Ectodermal cell (in vitro differentiated cells): ENCODE data around the gene RBMS1.

ENCODE experiments used
- H3K27ac ChIP-seq: 2 replicates; pipeline ENCODE4 v1.7.0; 2013; ENCODE audit warnings: mild to moderate bottlenecking, low read depth, low read length; ENCODE audit not compliant: insufficient read depth, poor library complexity, severe bottlenecking
- H3K27me3 ChIP-seq: 2 replicates; pipeline ENCODE4 v1.7.0; 2013; ENCODE audit warnings: mild to moderate bottlenecking, low read length; ENCODE audit not compliant: insufficient read depth, control insufficient read depth, poor library complexity, severe bottlenecking
- H3K36me3 ChIP-seq: one replicate; pipeline ENCODE4 v1.7.0; 2013; ENCODE audit warnings: low read length; ENCODE audit not compliant: control insufficient read depth, insufficient read depth
- H3K4me1 ChIP-seq: one replicate; pipeline ENCODE4 v1.7.0; 2013; ENCODE audit warnings: low read length; ENCODE audit not compliant: control insufficient read depth, insufficient read depth
- H3K4me3 ChIP-seq: 2 replicates; pipeline ENCODE4 v1.7.0; 2013; ENCODE audit warnings: low read depth, low read length, control low read depth; ENCODE audit not compliant: insufficient read depth
- H3K9me3 ChIP-seq: 2 replicates; pipeline ENCODE4 v1.7.0; 2013; ENCODE audit warnings: mild to moderate bottlenecking, low read length, moderate library complexity; ENCODE audit not compliant: control insufficient read depth
- WGBS, 2 experiments: methylation state at CpG; one replicate each; pipeline ENCODE4 v1.1.7; 2013; ENCODE audit warnings: missing lambda C conversion rate in 2 of 2; 5-methylcytosine and 5-hydroxymethylcytosine counted together

RBMS1 gene

GRCh38 chr2:160417745-160418397, 75.7 kb downstream of the RBMS1 start:
- Histone ChIP-seq H3K36me3 (no peaks in the 10 kb centered on the region), H3K4me1 (no peaks in the 10 kb centered on the region), H3K27me3 (no peaks in the 10 kb centered on the region), H3K4me3 (no peak overlapping the region), H3K9me3 (no peaks in the 10 kb centered on the region), H3K27ac (no peak overlapping the region)
- 69% methylated on average over 6 of the region's 6 CpGs for WGBS, 2 experiments

- Histone ChIP-seq H3K36me3 (no peaks in the 10 kb centered on the region), H3K27me3 (no peaks in the 10 kb centered on the region), H3K9me3 (no peaks in the 10 kb centered on the region), H3K27ac (no peak overlapping the region), H3K4me3 (no peak overlapping the region), H3K4me1 (no peaks in the 10 kb centered on the region)
- 76 to 88% methylated on average over 2 of the region's 2 CpGs for WGBS, 2 experiments
These were observed 77.6 kb downstream of the RBMS1 start for GRCh38 chr2:160415991-160416390.

- Histone ChIP-seq H3K9me3 (no peaks in the 10 kb centered on the region), H3K4me3 (no peak overlapping the region), H3K27me3 (peaks cover 8% of the 10 kb centered on the region), H3K4me1 (no peaks in the 10 kb centered on the region), H3K36me3 (no peaks in the 10 kb centered on the region), H3K27ac (no peak overlapping the region)
- WGBS, 2 experiments, result 93 to 98% methylated on average over 1 to 2 of the region's 2 CpGs
These were observed 81.7 kb downstream of the RBMS1 start for GRCh38 chr2:160411955-160412354.

GRCh38 chr2:160411167-160411566, 82.4 kb downstream of the RBMS1 start:
- Histone ChIP-seq H3K4me3 (no peak overlapping the region), H3K27me3 (peaks cover 8% of the 10 kb centered on the region), H3K9me3 (no peaks in the 10 kb centered on the region), H3K4me1 (no peaks in the 10 kb centered on the region), H3K36me3 (no peaks in the 10 kb centered on the region), H3K27ac (no peak overlapping the region)
- 89 to 93% methylated on average over 1 of the region's 1 CpG for WGBS, 2 experiments

GRCh38 chr2:160409480-160409879, 84.1 kb downstream of the RBMS1 start:
- Histone ChIP-seq H3K9me3 (no peaks in the 10 kb centered on the region), H3K36me3 (no peaks in the 10 kb centered on the region), H3K4me3 (no peak overlapping the region), H3K27me3 (peaks cover 12% of the 10 kb centered on the region), H3K27ac (no peak overlapping the region), H3K4me1 (peaks cover 8% of the 10 kb centered on the region)
- 83 to 93% methylated on average over 1 of the region's 1 CpG for WGBS, 2 experiments

- H3K4me1 ChIP-seq, result peaks cover 9% of the 10 kb centered on the region
- 63% methylated on average over 2 of the region's 2 CpGs for WGBS, 2 experiments
- H3K4me3 ChIP-seq, result no peak overlapping the region
These were observed 84.7 kb downstream of the RBMS1 start for GRCh38 chr2:160408959-160409291.

GRCh38 chr2:160408173-160408958, 85.2 kb downstream of the RBMS1 start:
- Histone ChIP-seq H3K4me1 (peaks cover 13% of the 10 kb centered on the region), H3K4me3 (peak overlapping the region; percentile 41), H3K27ac (peak overlapping the region; percentile 64), H3K27me3 (peaks cover 22% of the 10 kb centered on the region), H3K36me3 (no peaks in the 10 kb centered on the region), H3K9me3 (no peaks in the 10 kb centered on the region)
- WGBS, 2 experiments, result 2% methylated on average over 34 of the region's 34 CpGs

More at GRCh38 chr2:160408959-160409291, 84.7 kb downstream of the RBMS1 start:
- H3K36me3 ChIP-seq, result no peaks in the 10 kb centered on the region
- H3K27me3 ChIP-seq, result peaks cover 17% of the 10 kb centered on the region
- no peak overlapping the region for H3K27ac ChIP-seq
- no peaks in the 10 kb centered on the region for H3K9me3 ChIP-seq

GRCh38 chr2:160407393-160408172, 86.0 kb downstream of the RBMS1 start:
- Histone ChIP-seq H3K27me3 (peaks cover 28% of the 10 kb centered on the region), H3K27ac (peak overlapping the region; percentile 79)
- 0% methylated on average over 120 of the region's 120 CpGs for WGBS, 2 experiments

GRCh38 chr2:160406591-160407392, 86.8 kb downstream of the RBMS1 start:
- WGBS, 2 experiments, result 0% methylated on average over 38 to 39 of the region's 39 CpGs
- peaks cover 36% of the 10 kb centered on the region for H3K27me3 ChIP-seq
- no peaks in the 10 kb centered on the region for H3K9me3 ChIP-seq
- H3K36me3 ChIP-seq, result no peaks in the 10 kb centered on the region
- H3K4me3 ChIP-seq, result peak overlapping the region; percentile 70
- peak overlapping the region; percentile 79 for H3K27ac ChIP-seq
- H3K4me1 ChIP-seq, result peaks cover 24% of the 10 kb centered on the region

More at GRCh38 chr2:160407393-160408172, 86.0 kb downstream of the RBMS1 start:
- H3K9me3 ChIP-seq, result no peaks in the 10 kb centered on the region
- peak overlapping the region; percentile 70 for H3K4me3 ChIP-seq
- H3K4me1 ChIP-seq, result peaks cover 21% of the 10 kb centered on the region
- no peaks in the 10 kb centered on the region for H3K36me3 ChIP-seq
